BJ (cell line): ENCODE data around the gene KIF17. TPM values are rescaled to one million over a fixed set of nuclear protein-coding genes. Genes with fewer than 3 reads are reported as not detected.
A peak's percentile ranks its signal among the peaks of the same experiment; 100 is the strongest.

Experiments
- CTCF ChIA-PET: fragments of 350-600 bp; formaldehyde crosslinking; extraction: SDS; loops from one replicate; lab custom pipeline; 2021; ENCODE audit warnings: antibody characterized with exemption, inconsistent platforms; lab: Yijun Ruan, JAX
- POLR2A ChIA-PET: fragments of 300-600 bp; sonication (Branson Sonifier 250); formaldehyde crosslinking; extraction: SDS; loops from one replicate; lab custom pipeline; 2021; ENCODE audit warnings: antibody characterized with exemption; lab: Charles Lee
- DNase-seq: peaks from one replicate; pipeline ENCODE4 v3.0.0-alpha.2; 2011; ENCODE audit warnings: low read depth
- H3K27me3 ChIP-seq: 2 replicates; pipeline ENCODE4 v1.6.0; 2011; ENCODE audit warnings: low read length; ENCODE audit not compliant: control insufficient read depth, insufficient read depth
- H3K36me3 ChIP-seq: 2 replicates; pipeline ENCODE4 v1.5.1; 2011; ENCODE audit warnings: low read length; ENCODE audit not compliant: control insufficient read depth, insufficient read depth
- H3K4me3 ChIP-seq: 2 replicates; pipeline ENCODE4 v1.5.1; 2011; ENCODE audit warnings: low read depth, mild to moderate bottlenecking, control low read depth, low read length
- CTCF ChIP-seq: IDR thresholded peaks from 2 replicates; pipeline ENCODE4 v1.5.1; 2011; ENCODE audit warnings: low read depth, mild to moderate bottlenecking, control low read depth, inconsistent platforms, low read length, moderate library complexity; ENCODE audit not compliant: insufficient read depth
- polyA plus RNA-seq: library from polyadenylated mRNA; depleted of rRNA; stranded (reverse); fragments of >200 nt; gene quantifications from 2 replicates; pipeline ENCODE4 v1.2.3, GENCODE V29; 2011

The KIF17 gene
- polyA plus RNA-seq, 1 experiment, result 3.7 TPM

GRCh38 chr1:20698195-20698910, 19.5 kb downstream of the KIF17 start:
- ChIA-PET POLR2A (no interaction called here), CTCF (interaction anchor here (0.6 to 9.5 kb wide), 8 partner anchors 10 to 670 kb away, joined by 3 to 147 read pairs (median 8); no protein-coding TSS in a partner anchor)
- no peak for TF ChIP-seq CTCF
- DNase-seq, result peak; percentile 83
- H3K4me3 ChIP-seq, result no peak overlapping the region
- no peaks in the 10 kb centered on the region for H3K27me3 ChIP-seq
- no peaks in the 10 kb centered on the region for H3K36me3 ChIP-seq

- no peak for TF ChIP-seq CTCF
- DNase-seq, result no peak
- Histone ChIP-seq H3K4me3 (no peak overlapping the region), H3K36me3 (no peaks in the 10 kb centered on the region), H3K27me3 (no peaks in the 10 kb centered on the region)
- ChIA-PET POLR2A (no interaction called here), CTCF (interaction anchor here (0.5 to 9.5 kb wide), 16 partner anchors 9 to 671 kb away, joined by 3 to 147 read pairs (median 8); partner anchors contain the start of gene HP1BP3)
Observed at GRCh38 chr1:20697563-20697962, 20.2 kb downstream of the KIF17 start.

GRCh38 chr1:20696397-20697333, 21.1 kb downstream of the KIF17 start:
- DNase-seq, result peak; percentile 76
- Histone ChIP-seq H3K36me3 (no peaks in the 10 kb centered on the region), H3K27me3 (no peaks in the 10 kb centered on the region), H3K4me3 (peak overlapping the region; percentile 48)
- ChIA-PET POLR2A (interaction anchor here (0.6 kb wide), 1 partner anchor 28 kb away, joined by 4 read pairs; no protein-coding TSS in a partner anchor), CTCF (interaction anchor here (0.5 to 9.5 kb wide), 48 partner anchors 9 to 674 kb away, joined by 3 to 147 read pairs (median 4); partner anchors contain the start of genes DDOST, HP1BP3, KIF17 and SH2D5)
- peak; percentile 89 for TF ChIP-seq CTCF

- ChIA-PET POLR2A (no interaction called here), CTCF (interaction anchor here (1.0 to 9.5 kb wide), 2 partner anchors 498 to 523 kb away, joined by 4 to 147 read pairs; no protein-coding TSS in a partner anchor)
- Histone ChIP-seq H3K36me3 (no peaks in the 10 kb centered on the region), H3K4me3 (no peak overlapping the region), H3K27me3 (no peaks in the 10 kb centered on the region)
- TF ChIP-seq CTCF, result no peak
- no peak for DNase-seq
Observed at GRCh38 chr1:20695515-20695914, 22.3 kb downstream of the KIF17 start.
